ENCODE measurements around the gene FYB2. TPM values are rescaled to one million over a fixed set of nuclear protein-coding genes. Genes with fewer than 3 reads are reported as not detected.

The FYB2 gene
- polyA plus RNA-seq, 1 donor from 2014 or later: 0.69 TPM

DNA sequence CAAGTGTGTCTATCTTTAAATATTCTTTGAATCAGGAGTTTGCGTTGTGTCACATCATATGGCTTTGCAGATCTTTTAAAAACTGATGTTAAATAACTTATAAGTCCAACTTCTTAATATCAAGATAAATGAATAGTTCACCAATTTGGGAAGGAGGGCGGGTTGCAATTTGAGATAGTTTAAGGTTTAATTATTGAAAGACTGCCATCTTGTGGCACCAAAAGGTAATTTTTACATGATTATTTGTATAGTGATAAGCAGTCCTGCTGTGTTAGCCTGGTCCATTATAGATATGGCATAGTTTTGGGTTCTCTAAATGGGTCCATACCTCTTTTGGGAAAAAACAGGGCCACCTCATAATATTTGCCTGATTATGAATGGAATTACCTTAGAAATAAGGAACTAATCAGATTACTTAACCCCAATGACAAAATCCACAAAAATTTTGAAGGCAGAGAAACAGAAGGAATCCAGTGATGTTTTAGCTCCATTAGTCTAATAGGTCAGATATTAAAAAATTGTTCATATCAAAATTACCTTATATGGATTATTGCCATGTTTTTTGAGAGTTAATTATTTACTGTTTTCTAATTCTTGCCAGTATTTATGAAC is 109.8 kb downstream of the FYB2 start:
- Histone ChIP-seq H3K4me3 (ENCODE audit: low read length) (no peak overlapping the region), H3K9ac (ENCODE audit: low read length) (no peak overlapping the region), H2AFZ (ENCODE audit: low read depth, low read length) (no peak overlapping the region), H3K9me2 (ENCODE audit: insufficient read depth, low read length) (no peaks in the 10 kb centered on the region), H3K27ac (ENCODE audit: low read length) (no peak overlapping the region), H3F3A (ENCODE audit: insufficient read depth, low read length, poor library complexity, severe bottlenecking) (no peaks in the 10 kb centered on the region), H3K4me2 (ENCODE audit: low read length) (no peak overlapping the region), H3K79me2 (replicated peaks; ENCODE audit: insufficient read depth, low read length) (no peaks in the 10 kb centered on the region), H4K20me1 (ENCODE audit: insufficient read depth) (no peaks in the 10 kb centered on the region), H3K36me3 (ENCODE audit: insufficient read depth, low read length) (peaks cover 18% of the 10 kb centered on the region), H3K9me3 (ENCODE audit: low read length) (peaks cover under 1% of the 10 kb centered on the region), H3K27me3 (ENCODE audit: insufficient read depth, low read depth, low read length) (no peaks in the 10 kb centered on the region)
- no peak for TF ChIP-seq EP300 (conservative IDR thresholded peaks at IDR 0.05; ENCODE audit: poor library complexity, severe bottlenecking)
- peak; percentile 73 for TF ChIP-seq SMC3 (conservative IDR thresholded peaks at IDR 0.05; ENCODE audit: poor library complexity)
- no peak for TF ChIP-seq TAF1 (IDR thresholded peaks at IDR 0.05; ENCODE audit: low read depth)
- TF ChIP-seq RAD21 (conservative IDR thresholded peaks at IDR 0.05): peak; percentile 63
- TF ChIP-seq REST (IDR thresholded peaks at IDR 0.05; ENCODE audit: borderline replicate concordance): no peak
- TF ChIP-seq, protein P1, sequence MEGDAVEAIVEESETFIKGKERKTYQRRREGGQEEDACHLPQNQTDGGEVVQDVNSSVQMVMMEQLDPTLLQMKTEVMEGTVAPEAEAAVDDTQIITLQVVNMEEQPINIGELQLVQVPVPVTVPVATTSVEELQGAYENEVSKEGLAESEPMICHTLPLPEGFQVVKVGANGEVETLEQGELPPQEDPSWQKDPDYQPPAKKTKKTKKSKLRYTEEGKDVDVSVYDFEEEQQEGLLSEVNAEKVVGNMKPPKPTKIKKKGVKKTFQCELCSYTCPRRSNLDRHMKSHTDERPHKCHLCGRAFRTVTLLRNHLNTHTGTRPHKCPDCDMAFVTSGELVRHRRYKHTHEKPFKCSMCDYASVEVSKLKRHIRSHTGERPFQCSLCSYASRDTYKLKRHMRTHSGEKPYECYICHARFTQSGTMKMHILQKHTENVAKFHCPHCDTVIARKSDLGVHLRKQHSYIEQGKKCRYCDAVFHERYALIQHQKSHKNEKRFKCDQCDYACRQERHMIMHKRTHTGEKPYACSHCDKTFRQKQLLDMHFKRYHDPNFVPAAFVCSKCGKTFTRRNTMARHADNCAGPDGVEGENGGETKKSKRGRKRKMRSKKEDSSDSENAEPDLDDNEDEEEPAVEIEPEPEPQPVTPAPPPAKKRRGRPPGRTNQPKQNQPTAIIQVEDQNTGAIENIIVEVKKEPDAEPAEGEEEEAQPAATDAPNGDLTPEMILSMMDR (IDR thresholded peaks at IDR 0.05; ENCODE audit: poor library complexity, severe bottlenecking): peak; percentile 72
- TF ChIP-seq POLR2AphosphoS5 (IDR thresholded peaks at IDR 0.05): no peak
- TF ChIP-seq EZH2 (IDR thresholded peaks at IDR 0.05; ENCODE audit: borderline replicate concordance, insufficient read depth, low read length, poor library complexity, severe bottlenecking): no peak
- no peak for TF ChIP-seq MXI1 (conservative IDR thresholded peaks at IDR 0.05; ENCODE audit: poor library complexity, severe bottlenecking)

GRCh38 chr1:56707379-56707778 is 111.8 kb downstream of the FYB2 start:
- H2AFZ ChIP-seq (ENCODE audit: low read depth, low read length): no peak overlapping the region
- H3K27ac ChIP-seq (ENCODE audit: low read length): no peak overlapping the region
- no peaks in the 10 kb centered on the region for H3K79me2 ChIP-seq (replicated peaks; ENCODE audit: insufficient read depth, low read length)
- H3K9me3 ChIP-seq (ENCODE audit: low read length): peaks cover 9% of the 10 kb centered on the region
- H3K9me2 ChIP-seq (ENCODE audit: insufficient read depth, low read length): no peaks in the 10 kb centered on the region
- H3K4me3 ChIP-seq (ENCODE audit: low read length): no peak overlapping the region
- H3K27me3 ChIP-seq (ENCODE audit: insufficient read depth, low read depth, low read length): no peaks in the 10 kb centered on the region
- no peaks in the 10 kb centered on the region for H4K20me1 ChIP-seq (ENCODE audit: insufficient read depth)
- H3K36me3 ChIP-seq (ENCODE audit: insufficient read depth, low read length): peaks cover 23% of the 10 kb centered on the region
- H3F3A ChIP-seq (ENCODE audit: insufficient read depth, low read length, poor library complexity, severe bottlenecking): no peaks in the 10 kb centered on the region
- no peak overlapping the region for H3K9ac ChIP-seq (ENCODE audit: low read length)
- no peak overlapping the region for H3K4me2 ChIP-seq (ENCODE audit: low read length)
- TF ChIP-seq, protein P1 (IDR thresholded peaks at IDR 0.05; ENCODE audit: poor library complexity, severe bottlenecking): no peak
- no peak for TF ChIP-seq EZH2 (IDR thresholded peaks at IDR 0.05; ENCODE audit: borderline replicate concordance, insufficient read depth, low read length, poor library complexity, severe bottlenecking)
- TF ChIP-seq SMC3 (conservative IDR thresholded peaks at IDR 0.05; ENCODE audit: poor library complexity): no peak
- TF ChIP-seq EP300 (conservative IDR thresholded peaks at IDR 0.05; ENCODE audit: poor library complexity, severe bottlenecking): no peak
- no peak for TF ChIP-seq REST (IDR thresholded peaks at IDR 0.05; ENCODE audit: borderline replicate concordance)
- TF ChIP-seq TAF1 (IDR thresholded peaks at IDR 0.05; ENCODE audit: low read depth): no peak
- TF ChIP-seq POLR2AphosphoS5 (IDR thresholded peaks at IDR 0.05): no peak
- TF ChIP-seq MXI1 (conservative IDR thresholded peaks at IDR 0.05; ENCODE audit: poor library complexity, severe bottlenecking): no peak
- TF ChIP-seq RAD21 (conservative IDR thresholded peaks at IDR 0.05): no peak

All from neural cell (in vitro differentiated cells).